Adrenal gland (tissue), 5 donors: ENCODE results near the gene THRAP3.

Experiments
- CTCF ChIP-seq, 6 experiments: fragments of 450-650 bp in 4 of 6; fragments of 200-600 bp in 2 of 6; sonication (generic) in 1 of 6; IDR thresholded peaks; 1 replicate in 5 of 6; 2 replicates in 1 of 6; pipeline versions ENCODE4 v1.5.1 to v1.8.0; 2016 to 2021; ENCODE audit warnings: antibody characterized with exemption in 6 of 6, mild to moderate bottlenecking in 2 of 6, moderate library complexity in 1 of 6
- POLR2A ChIP-seq, 2 donors: fragments of 450-650 bp; IDR thresholded peaks; one replicate each; pipeline ENCODE4 v1.6.1; 2017; ENCODE audit warnings: antibody characterized with exemption in 2 of 2, mild to moderate bottlenecking in 2 of 2, moderate library complexity in 1 of 2
- donor health status: DM: no; HTN: no; CAD: no.

GRCh38 chr1:36183309-36183856, 40.9 kb upstream of the THRAP3 start:
- TF ChIP-seq CTCF (IDR thresholded peaks at IDR 0.05), result no peak
- TF ChIP-seq POLR2A (IDR thresholded peaks at IDR 0.05), result no peak
